ENCODE measurements around the gene IFNK.

Gene IFNK

GRCh38 chr9:27529316-27530278, 5.5 kb downstream of the IFNK start, which contains the start of gene MOB3B:
Gene MOB3B, minus strand, starts transcription at chr9:27529814. Its CDS starts 74,264 bp downstream, at chr9:27455550.
- H3K4me3 ChIP-seq (replicated peaks in 1 of 2; ENCODE audit: low read depth in 2 of 2, low read length in 2 of 2) = peak within 1 kb of the TSS; percentile 60 to 61
- peak; percentile 63 to 77 for DNase-seq (ENCODE audit: low read depth in 2 of 2)
- peak; percentile 74 for TF ChIP-seq CTCF (IDR thresholded peaks at IDR 0.05; ENCODE audit: low read depth, low read length)

- no peak for TF ChIP-seq CTCF (IDR thresholded peaks at IDR 0.05; ENCODE audit: low read depth, low read length)
- no peak overlapping the region for H3K4me3 ChIP-seq (replicated peaks in 1 of 2; ENCODE audit: low read depth in 2 of 2, low read length in 2 of 2)
- no peak for DNase-seq (ENCODE audit: low read depth in 2 of 2)
Observed at GRCh38 chr9:27530915-27531755, 7.0 kb downstream of the IFNK start.

- DNase-seq (ENCODE audit: low read depth in 2 of 2) = no peak
- no peak overlapping the region for H3K4me3 ChIP-seq (replicated peaks in 1 of 2; ENCODE audit: low read depth in 2 of 2, low read length in 2 of 2)
- TF ChIP-seq CTCF (IDR thresholded peaks at IDR 0.05; ENCODE audit: low read depth, low read length) = no peak
Observed at GRCh38 chr9:27532046-27532445, 8.0 kb downstream of the IFNK start.

DNA sequence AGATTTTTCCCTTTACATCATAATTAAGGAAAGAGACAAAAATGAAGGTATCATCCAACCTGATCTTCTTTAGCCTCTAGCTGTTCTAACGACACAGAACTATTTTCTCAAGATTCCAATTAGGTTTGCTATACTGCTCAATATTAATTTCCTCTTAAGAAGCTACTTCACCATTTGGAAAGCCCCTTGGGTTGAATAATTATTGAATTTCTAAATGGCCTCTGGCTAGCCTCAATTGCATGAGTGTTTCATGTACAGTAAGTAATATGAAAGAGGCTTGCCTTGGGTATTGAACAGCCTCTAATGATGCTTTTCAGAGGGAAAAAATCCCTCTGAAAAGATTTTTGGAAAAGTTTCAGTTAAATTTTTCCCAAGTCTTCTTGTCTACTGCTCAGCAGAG, 9.2 kb downstream of the IFNK start:
- no peak overlapping the region for H3K4me3 ChIP-seq (replicated peaks in 1 of 2; ENCODE audit: low read depth in 2 of 2, low read length in 2 of 2)
- no peak for DNase-seq (ENCODE audit: low read depth in 2 of 2)
- no peak for TF ChIP-seq CTCF (IDR thresholded peaks at IDR 0.05; ENCODE audit: low read depth, low read length)

DNA sequence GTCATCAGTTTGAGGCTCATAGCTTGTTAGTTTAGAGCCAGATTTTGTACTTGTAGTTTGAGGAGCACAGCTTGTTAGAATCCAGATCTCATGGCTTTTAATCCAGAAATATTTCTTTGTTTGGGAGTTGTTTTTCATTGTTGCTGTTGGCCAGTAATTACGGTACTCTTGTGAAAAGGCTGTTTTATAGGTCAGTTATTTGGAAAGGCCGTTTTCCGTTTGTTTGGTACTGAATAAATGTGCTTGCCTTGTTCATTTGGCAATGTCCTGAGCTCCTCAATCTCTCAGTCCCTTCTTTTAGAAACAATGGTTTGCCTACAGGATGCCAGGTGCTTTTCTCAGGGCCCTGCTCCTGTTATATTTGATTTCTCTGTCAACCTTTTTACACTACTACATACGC, 10.0 kb downstream of the IFNK start:
- no peak for DNase-seq (ENCODE audit: low read depth in 2 of 2)
- H3K4me3 ChIP-seq (replicated peaks in 1 of 2; ENCODE audit: low read depth in 2 of 2, low read length in 2 of 2) = no peak overlapping the region
- TF ChIP-seq CTCF (IDR thresholded peaks at IDR 0.05; ENCODE audit: low read depth, low read length) = no peak

DNA sequence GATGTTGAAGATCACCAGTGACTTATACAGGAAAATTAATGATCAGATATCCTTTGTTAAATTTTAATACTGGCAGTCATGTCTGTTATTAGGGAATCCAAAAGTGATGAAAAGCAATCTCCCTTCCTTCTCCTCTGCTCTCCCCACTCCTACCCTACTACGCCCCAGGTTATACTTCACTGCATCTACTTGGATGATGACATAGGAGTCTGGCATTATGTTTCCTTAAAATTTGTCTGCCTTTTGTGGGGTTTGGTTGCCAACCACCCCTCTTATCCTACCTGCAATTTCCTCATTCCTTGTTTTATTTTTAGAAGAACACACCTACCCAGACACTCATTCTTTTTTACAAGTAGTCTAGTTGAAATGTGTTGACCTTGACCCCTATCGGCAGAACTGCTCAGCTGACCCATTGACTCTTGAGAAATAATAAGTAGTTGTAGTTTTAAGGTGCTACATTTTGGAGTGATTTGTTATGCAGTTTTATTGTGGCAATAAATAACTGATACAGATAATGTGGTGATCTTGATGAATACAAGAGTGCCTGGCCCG, 10.6 kb downstream of the IFNK start:
- no peak overlapping the region for H3K4me3 ChIP-seq (replicated peaks in 1 of 2; ENCODE audit: low read depth in 2 of 2, low read length in 2 of 2)
- DNase-seq (ENCODE audit: low read depth in 2 of 2) = no peak
- no peak for TF ChIP-seq CTCF (IDR thresholded peaks at IDR 0.05; ENCODE audit: low read depth, low read length)

Measured in cardiac fibroblast (primary cell).